ENCODE measurements around the gene OSBPL6. TPM values are rescaled to one million over a fixed set of nuclear protein-coding genes. Genes with fewer than 3 reads are reported as not detected.

The OSBPL6 gene
- total and polyA plus RNA-seq, 2 donors from 2014 or later, result 0.91 to 1.4 TPM

- Histone ChIP-seq H3K9me3 (ENCODE audit: control insufficient read depth in 2 of 3, insufficient read depth in 1 of 3, low read length in 3 of 3) (no peaks in the 10 kb centered on the region), H3K36me3 (ENCODE audit: control insufficient read depth in 2 of 3, insufficient read depth in 3 of 3, low read length in 3 of 3) (no peaks in the 10 kb centered on the region), H3K27ac (ENCODE audit: low read depth in 2 of 2, low read length in 2 of 2) (no peak overlapping the region), H3K9ac (ENCODE audit: low read length in 3 of 3) (no peak overlapping the region), H3K27me3 (ENCODE audit: control insufficient read depth, insufficient read depth, low read length) (no peaks in the 10 kb centered on the region), H3K4me1 (ENCODE audit: control insufficient read depth in 2 of 3, insufficient read depth in 2 of 3, low read depth in 1 of 3, low read length in 3 of 3) (peaks cover 0 to 9% (median 0%) of the 10 kb centered on the region in 3 donors), H3K4me3 (ENCODE audit: low read length in 3 of 3) (no peak overlapping the region)
- TF ChIP-seq, protein P1, sequence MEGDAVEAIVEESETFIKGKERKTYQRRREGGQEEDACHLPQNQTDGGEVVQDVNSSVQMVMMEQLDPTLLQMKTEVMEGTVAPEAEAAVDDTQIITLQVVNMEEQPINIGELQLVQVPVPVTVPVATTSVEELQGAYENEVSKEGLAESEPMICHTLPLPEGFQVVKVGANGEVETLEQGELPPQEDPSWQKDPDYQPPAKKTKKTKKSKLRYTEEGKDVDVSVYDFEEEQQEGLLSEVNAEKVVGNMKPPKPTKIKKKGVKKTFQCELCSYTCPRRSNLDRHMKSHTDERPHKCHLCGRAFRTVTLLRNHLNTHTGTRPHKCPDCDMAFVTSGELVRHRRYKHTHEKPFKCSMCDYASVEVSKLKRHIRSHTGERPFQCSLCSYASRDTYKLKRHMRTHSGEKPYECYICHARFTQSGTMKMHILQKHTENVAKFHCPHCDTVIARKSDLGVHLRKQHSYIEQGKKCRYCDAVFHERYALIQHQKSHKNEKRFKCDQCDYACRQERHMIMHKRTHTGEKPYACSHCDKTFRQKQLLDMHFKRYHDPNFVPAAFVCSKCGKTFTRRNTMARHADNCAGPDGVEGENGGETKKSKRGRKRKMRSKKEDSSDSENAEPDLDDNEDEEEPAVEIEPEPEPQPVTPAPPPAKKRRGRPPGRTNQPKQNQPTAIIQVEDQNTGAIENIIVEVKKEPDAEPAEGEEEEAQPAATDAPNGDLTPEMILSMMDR (IDR thresholded peaks at IDR 0.05; ENCODE audit: borderline replicate concordance, extremely low read depth, insufficient read depth), result no peak
- DNase-seq, result no peak
- FAIRE-seq, result no peak
- intact Hi-C loops (cut with DNase I), result no loop called here
Measured at GRCh38 chr2:178284613-178285286, 90.4 kb downstream of the OSBPL6 start.

- no peak overlapping the region for H3K27ac ChIP-seq (ENCODE audit: low read depth in 2 of 2, low read length in 2 of 2)
- no peaks in the 10 kb centered on the region for H3K9me3 ChIP-seq (ENCODE audit: control insufficient read depth in 2 of 3, insufficient read depth in 1 of 3, low read length in 3 of 3)
- H3K4me1 ChIP-seq (ENCODE audit: control insufficient read depth in 2 of 3, insufficient read depth in 2 of 3, low read depth in 1 of 3, low read length in 3 of 3), result peaks cover 0 to 9% (median 0%) of the 10 kb centered on the region in 3 donors
- H3K4me3 ChIP-seq (ENCODE audit: low read length in 3 of 3), result no peak overlapping the region
- H3K9ac ChIP-seq (ENCODE audit: low read length in 3 of 3), result no peak overlapping the region
- intact Hi-C loops (cut with DNase I), result no loop called here
- TF ChIP-seq, protein P1 (IDR thresholded peaks at IDR 0.05; ENCODE audit: borderline replicate concordance, extremely low read depth, insufficient read depth), result no peak
- FAIRE-seq (no peak), DNase-seq (no peak)
- no peaks in the 10 kb centered on the region for H3K36me3 ChIP-seq (ENCODE audit: control insufficient read depth in 2 of 3, insufficient read depth in 3 of 3, low read length in 3 of 3)
- no peaks in the 10 kb centered on the region for H3K27me3 ChIP-seq (ENCODE audit: control insufficient read depth, insufficient read depth, low read length)
Measured at GRCh38 chr2:178285287-178285615, 90.9 kb downstream of the OSBPL6 start.

DNA sequence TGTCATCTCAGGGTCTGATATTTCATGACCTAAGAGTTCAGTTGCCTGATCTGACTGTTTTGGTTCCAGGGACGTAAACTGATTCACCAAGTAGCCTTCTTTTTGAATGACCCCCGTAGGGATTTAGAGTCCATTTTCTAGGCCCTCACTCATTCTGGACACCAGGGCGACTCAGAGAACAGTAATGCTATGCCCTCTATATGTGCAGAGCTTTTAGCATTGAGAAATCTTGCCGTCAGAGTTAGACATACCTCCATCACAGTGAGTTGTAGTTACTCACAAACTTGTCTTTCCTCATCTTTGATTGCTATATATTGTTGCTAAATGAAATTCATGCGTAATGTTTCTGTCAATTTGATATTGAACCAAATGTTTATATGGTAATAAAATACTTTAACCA lies 92.3 kb downstream of the OSBPL6 start:
- FAIRE-seq, result no peak
- intact Hi-C loops (cut with DNase I), result no loop called here

More for the DNA sequence above, 92.3 kb downstream of the OSBPL6 start:
- Histone ChIP-seq H3K27me3 (ENCODE audit: control insufficient read depth, insufficient read depth, low read length) (no peaks in the 10 kb centered on the region), H3K36me3 (ENCODE audit: control insufficient read depth in 2 of 3, insufficient read depth in 3 of 3, low read length in 3 of 3) (no peaks in the 10 kb centered on the region), H3K27ac (ENCODE audit: low read depth in 2 of 2, low read length in 2 of 2) (no peak overlapping the region), H3K9me3 (ENCODE audit: control insufficient read depth in 2 of 3, insufficient read depth in 1 of 3, low read length in 3 of 3) (no peaks in the 10 kb centered on the region), H3K9ac (ENCODE audit: low read length in 3 of 3) (no peak overlapping the region), H3K4me3 (ENCODE audit: low read length in 3 of 3) (no peak overlapping the region), H3K4me1 (ENCODE audit: control insufficient read depth in 2 of 3, insufficient read depth in 2 of 3, low read depth in 1 of 3, low read length in 3 of 3) (peaks cover 0 to 5% (median 0%) of the 10 kb centered on the region in 3 donors)
- no peak for DNase-seq
- TF ChIP-seq, protein P1 (IDR thresholded peaks at IDR 0.05; ENCODE audit: borderline replicate concordance, extremely low read depth, insufficient read depth), result no peak

All from kidney (tissue), 14 donors.